ENCODE measurements around the gene SULT4A1.

GRCh38 chr22:43844560-43845545, 17.5 kb downstream of the SULT4A1 start:
- TF ChIP-seq CTCF (conservative IDR thresholded peaks at IDR 0.05; ENCODE audit: low read depth, low read length) (no peak), POLR2A (IDR thresholded peaks at IDR 0.05; ENCODE audit: low read depth, low read length) (no peak), ELK1 (IDR thresholded peaks at IDR 0.05; ENCODE audit: borderline replicate concordance, low read depth, low read length) (no peak), MXI1 (IDR thresholded peaks at IDR 0.05; ENCODE audit: borderline replicate concordance, low read depth, low read length) (no peak), USF2 (IDR thresholded peaks at IDR 0.05; ENCODE audit: low read depth, low read length) (no peak), RAD21 (IDR thresholded peaks at IDR 0.05; ENCODE audit: low read length) (no peak), RFX5 (IDR thresholded peaks at IDR 0.05; ENCODE audit: low read depth, low read length) (no peak), RCOR1 (IDR thresholded peaks at IDR 0.05; ENCODE audit: insufficient replicate concordance, low read length) (no peak), BHLHE40 (IDR thresholded peaks at IDR 0.05; ENCODE audit: low read depth, low read length) (no peak)
